GM23338 (cell line): ENCODE results near the gene FGF22. TPM values are rescaled to one million over a fixed set of nuclear protein-coding genes. Genes with fewer than 3 reads are reported as not detected.

Experiments used
- ATAC-seq: fragments of 200-7000 bp; cut with Tn5 transposase; 3 replicates; pipeline ENCODE4 v1.9.1; 2020
- DNase-seq: peaks from one replicate; pipeline ENCODE4 v3.0.0-alpha.2; 2015; ENCODE audit warnings: low spot score
- H2AFZ ChIP-seq: fragments of 200-600 bp; sonication (generic); 2 replicates; pipeline ENCODE4 v1.8.0; 2016; ENCODE audit warnings: antibody characterized with exemption, mild to moderate bottlenecking, moderate library complexity
- H3F3A ChIP-seq: fragments of 200-600 bp; sonication (generic); replicated peaks from 2 replicates; pipeline ENCODE4 v1.8.0; 2017; ENCODE audit warnings: antibody characterized with exemption, mixed run types, low read depth
- H3K27ac ChIP-seq: fragments of 200-600 bp; sonication (generic); 2 replicates; pipeline ENCODE4 v1.6.1; 2016; ENCODE audit warnings: low read depth
- H3K27me3 ChIP-seq: fragments of 200-600 bp; sonication (generic); 2 replicates; pipeline ENCODE4 v1.8.0; 2016; ENCODE audit warnings: mild to moderate bottlenecking, mixed run types, moderate library complexity; ENCODE audit not compliant: insufficient read depth
- H3K36me3 ChIP-seq: fragments of 200-600 bp; sonication (generic); 2 replicates; pipeline ENCODE4 v1.8.0; 2016; ENCODE audit warnings: mild to moderate bottlenecking; ENCODE audit not compliant: insufficient read depth
- H3K4me1 ChIP-seq: fragments of 200-600 bp; sonication (generic); 2 replicates; pipeline ENCODE4 v1.8.0; 2016; ENCODE audit warnings: mild to moderate bottlenecking, moderate library complexity; ENCODE audit not compliant: insufficient read depth
- H3K4me2 ChIP-seq: fragments of 200-600 bp; sonication (generic); 2 replicates; pipeline ENCODE4 v1.7.1; 2017; ENCODE audit warnings: mixed run types
- H3K4me3 ChIP-seq: fragments of 200-600 bp; sonication (generic); 2 replicates; pipeline ENCODE4 v1.6.1; 2016; ENCODE audit warnings: mixed run types
- H3K79me2 ChIP-seq: fragments of 200-600 bp; sonication (generic); replicated peaks from 2 replicates; pipeline ENCODE4 v1.8.0; 2017; ENCODE audit warnings: mild to moderate bottlenecking; ENCODE audit not compliant: insufficient read depth
- H3K9me2 ChIP-seq: fragments of 200-600 bp; sonication (generic); 2 replicates; pipeline ENCODE4 v1.8.0; 2017; ENCODE audit not compliant: insufficient read depth
- H4K20me1 ChIP-seq: fragments of 200-600 bp; sonication (generic); replicated peaks from 2 replicates; pipeline ENCODE4 v1.8.0; 2017; ENCODE audit warnings: mild to moderate bottlenecking; ENCODE audit not compliant: insufficient read depth
- H3K27ac Mint-ChIP-seq: 2 replicates; pipeline ENCODE4 v1.8.0; 2020; ENCODE audit warnings: inconsistent platforms, mild to moderate bottlenecking, moderate library complexity, mixed read lengths
- H3K27me3 Mint-ChIP-seq: 3 replicates; pipeline ENCODE4 v1.8.0; 2022; ENCODE audit warnings: low read depth, mild to moderate bottlenecking, moderate library complexity, mixed read lengths, inconsistent platforms; ENCODE audit not compliant: insufficient read depth, poor library complexity
- H3K36me3 Mint-ChIP-seq: 3 replicates; pipeline ENCODE4 v1.8.0; 2021; ENCODE audit warnings: low read depth, mild to moderate bottlenecking, inconsistent platforms, moderate library complexity, mixed read lengths
- H3K4me1 Mint-ChIP-seq: 3 replicates; pipeline ENCODE4 v1.8.0; 2020; ENCODE audit warnings: mild to moderate bottlenecking, inconsistent platforms, mixed read lengths
- H3K4me3 Mint-ChIP-seq: 3 replicates; pipeline ENCODE4 v1.8.0; 2021; ENCODE audit warnings: moderate library complexity, mild to moderate bottlenecking, inconsistent platforms, mixed read lengths
- H3K9me3 Mint-ChIP-seq: 3 replicates; pipeline ENCODE4 v1.8.0; 2020; ENCODE audit warnings: moderate library complexity, mild to moderate bottlenecking, inconsistent platforms, mixed read lengths
- CREB1 ChIP-seq: fragments of 250-450 bp; sonication (Bioruptor Pico); IDR thresholded peaks from 2 replicates; pipeline ENCODE4 v1.5.0; 2020; ENCODE audit warnings: low read depth, mild to moderate bottlenecking, moderate library complexity
- ETS1 ChIP-seq: IDR thresholded peaks from 2 replicates; pipeline ENCODE4 v1.6.1; 2016; ENCODE audit warnings: antibody characterized with exemption
- EZH2 ChIP-seq: fragments of 200-600 bp; sonication (generic); IDR thresholded peaks from one replicate; pipeline ENCODE4 v1.8.0; 2017; ENCODE audit warnings: antibody characterized with exemption, mild to moderate bottlenecking, low read depth; ENCODE audit not compliant: unreplicated experiment
- EZH2phosphoT487 ChIP-seq: fragments of 200-600 bp; sonication (generic); IDR thresholded peaks from one replicate; pipeline ENCODE4 v1.8.1; 2018; ENCODE audit warnings: antibody characterized with exemption; ENCODE audit not compliant: unreplicated experiment
- JUNB ChIP-seq: IDR thresholded peaks from one replicate; pipeline ENCODE4 v1.6.1; 2016; ENCODE audit warnings: antibody characterized with exemption; ENCODE audit not compliant: unreplicated experiment
- NANOG ChIP-seq: IDR thresholded peaks from 2 replicates; pipeline ENCODE4 v1.6.1; 2016; ENCODE audit warnings: antibody characterized with exemption, borderline replicate concordance
- POLR2AphosphoS5 ChIP-seq: IDR thresholded peaks from 2 replicates; pipeline ENCODE4 v1.6.1; 2016; ENCODE audit warnings: antibody characterized with exemption, low read depth
- REST ChIP-seq: IDR thresholded peaks from one replicate; pipeline ENCODE4 v1.6.1; 2018; ENCODE audit warnings: antibody characterized with exemption; ENCODE audit not compliant: unreplicated experiment
- STAT1 ChIP-seq: IDR thresholded peaks from one replicate; pipeline ENCODE4 v1.6.1; 2016; ENCODE audit warnings: antibody characterized with exemption; ENCODE audit not compliant: unreplicated experiment
- ZNF114 ChIP-seq: fragments of 250-450 bp; sonication (Bioruptor Pico); IDR thresholded peaks from 2 replicates; pipeline ENCODE4 v1.5.0; 2020; ENCODE audit warnings: mild to moderate bottlenecking, moderate library complexity
- ZNF331 ChIP-seq: fragments of 250-450 bp; sonication (Bioruptor Pico); IDR thresholded peaks from 2 replicates; pipeline ENCODE4 v1.5.0; 2020; ENCODE audit warnings: low read depth, mild to moderate bottlenecking, moderate library complexity
- polyA plus RNA-seq: library from polyadenylated mRNA; unstranded; fragments of >200 nt; fragmentation: Nextera tagmentation; extraction: Ambion mirVana; gene quantifications from 2 replicates; pipeline ENCODE4 v1.2.1, GENCODE V29; 2016
- total RNA-seq: library from RNA; depleted of rRNA; stranded (reverse); fragments of >200 nt; shearing (Covaris generic); gene quantifications from 2 replicates; pipeline ENCODE4 v1.2.3, GENCODE V29; 2014
- TF ChIP-seq, protein P1 (sequence below), 2 experiments: fragments of 200-600 bp in 1 of 2; sonication (generic) in 1 of 2; conservative IDR thresholded peaks; 2 replicates each; pipeline versions ENCODE4 v1.5.1 to v1.6.1; 2016 to 2017; ENCODE audit warnings: antibody characterized with exemption in 2 of 2, low read depth in 2 of 2, mild to moderate bottlenecking in 2 of 2, moderate library complexity in 1 of 2
- TF ChIP-seq, protein P2 (sequence below): fragments of 250-450 bp; sonication (Bioruptor Pico); IDR thresholded peaks from 2 replicates; pipeline ENCODE4 v1.5.0; 2020; ENCODE audit warnings: mild to moderate bottlenecking, moderate library complexity

Gene FGF22
- total and polyA plus RNA-seq, 2 experiments from 2014 or later, result 1.0 to 2.8 TPM

- Histone ChIP-seq H3K36me3 (no peaks in the 10 kb centered on the region), H3K4me3 (no peak overlapping the region), H2AFZ (no peak overlapping the region), H4K20me1 (no peaks in the 10 kb centered on the region; the same call in 1 of the 2 replicates), H3K4me1 (no peaks in the 10 kb centered on the region), H3K27me3 (no peaks in the 10 kb centered on the region), H3K79me2 (no peaks in the 10 kb centered on the region), H3F3A (no peaks in the 10 kb centered on the region), H3K4me2 (no peak overlapping the region), H3K27ac (no peak overlapping the region), H3K9me2 (no peaks in the 10 kb centered on the region)
- no peak for DNase-seq
- no peak for TF ChIP-seq JUNB
- no peak for TF ChIP-seq NANOG
- no peak for TF ChIP-seq ZNF331
- TF ChIP-seq ZNF114 (CRISPR knock-in tag), result no peak
- no peak for TF ChIP-seq ETS1
- no peak for TF ChIP-seq CREB1
- no peak for TF ChIP-seq REST
- TF ChIP-seq, protein P1, sequence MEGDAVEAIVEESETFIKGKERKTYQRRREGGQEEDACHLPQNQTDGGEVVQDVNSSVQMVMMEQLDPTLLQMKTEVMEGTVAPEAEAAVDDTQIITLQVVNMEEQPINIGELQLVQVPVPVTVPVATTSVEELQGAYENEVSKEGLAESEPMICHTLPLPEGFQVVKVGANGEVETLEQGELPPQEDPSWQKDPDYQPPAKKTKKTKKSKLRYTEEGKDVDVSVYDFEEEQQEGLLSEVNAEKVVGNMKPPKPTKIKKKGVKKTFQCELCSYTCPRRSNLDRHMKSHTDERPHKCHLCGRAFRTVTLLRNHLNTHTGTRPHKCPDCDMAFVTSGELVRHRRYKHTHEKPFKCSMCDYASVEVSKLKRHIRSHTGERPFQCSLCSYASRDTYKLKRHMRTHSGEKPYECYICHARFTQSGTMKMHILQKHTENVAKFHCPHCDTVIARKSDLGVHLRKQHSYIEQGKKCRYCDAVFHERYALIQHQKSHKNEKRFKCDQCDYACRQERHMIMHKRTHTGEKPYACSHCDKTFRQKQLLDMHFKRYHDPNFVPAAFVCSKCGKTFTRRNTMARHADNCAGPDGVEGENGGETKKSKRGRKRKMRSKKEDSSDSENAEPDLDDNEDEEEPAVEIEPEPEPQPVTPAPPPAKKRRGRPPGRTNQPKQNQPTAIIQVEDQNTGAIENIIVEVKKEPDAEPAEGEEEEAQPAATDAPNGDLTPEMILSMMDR (conservative IDR thresholded peaks at IDR 0.05; ENCODE audit: low read depth in 2 of 2), result no peak
- TF ChIP-seq EZH2phosphoT487, result no peak
- no peak for TF ChIP-seq POLR2AphosphoS5
- no peak for TF ChIP-seq EZH2
- TF ChIP-seq, protein P2, sequence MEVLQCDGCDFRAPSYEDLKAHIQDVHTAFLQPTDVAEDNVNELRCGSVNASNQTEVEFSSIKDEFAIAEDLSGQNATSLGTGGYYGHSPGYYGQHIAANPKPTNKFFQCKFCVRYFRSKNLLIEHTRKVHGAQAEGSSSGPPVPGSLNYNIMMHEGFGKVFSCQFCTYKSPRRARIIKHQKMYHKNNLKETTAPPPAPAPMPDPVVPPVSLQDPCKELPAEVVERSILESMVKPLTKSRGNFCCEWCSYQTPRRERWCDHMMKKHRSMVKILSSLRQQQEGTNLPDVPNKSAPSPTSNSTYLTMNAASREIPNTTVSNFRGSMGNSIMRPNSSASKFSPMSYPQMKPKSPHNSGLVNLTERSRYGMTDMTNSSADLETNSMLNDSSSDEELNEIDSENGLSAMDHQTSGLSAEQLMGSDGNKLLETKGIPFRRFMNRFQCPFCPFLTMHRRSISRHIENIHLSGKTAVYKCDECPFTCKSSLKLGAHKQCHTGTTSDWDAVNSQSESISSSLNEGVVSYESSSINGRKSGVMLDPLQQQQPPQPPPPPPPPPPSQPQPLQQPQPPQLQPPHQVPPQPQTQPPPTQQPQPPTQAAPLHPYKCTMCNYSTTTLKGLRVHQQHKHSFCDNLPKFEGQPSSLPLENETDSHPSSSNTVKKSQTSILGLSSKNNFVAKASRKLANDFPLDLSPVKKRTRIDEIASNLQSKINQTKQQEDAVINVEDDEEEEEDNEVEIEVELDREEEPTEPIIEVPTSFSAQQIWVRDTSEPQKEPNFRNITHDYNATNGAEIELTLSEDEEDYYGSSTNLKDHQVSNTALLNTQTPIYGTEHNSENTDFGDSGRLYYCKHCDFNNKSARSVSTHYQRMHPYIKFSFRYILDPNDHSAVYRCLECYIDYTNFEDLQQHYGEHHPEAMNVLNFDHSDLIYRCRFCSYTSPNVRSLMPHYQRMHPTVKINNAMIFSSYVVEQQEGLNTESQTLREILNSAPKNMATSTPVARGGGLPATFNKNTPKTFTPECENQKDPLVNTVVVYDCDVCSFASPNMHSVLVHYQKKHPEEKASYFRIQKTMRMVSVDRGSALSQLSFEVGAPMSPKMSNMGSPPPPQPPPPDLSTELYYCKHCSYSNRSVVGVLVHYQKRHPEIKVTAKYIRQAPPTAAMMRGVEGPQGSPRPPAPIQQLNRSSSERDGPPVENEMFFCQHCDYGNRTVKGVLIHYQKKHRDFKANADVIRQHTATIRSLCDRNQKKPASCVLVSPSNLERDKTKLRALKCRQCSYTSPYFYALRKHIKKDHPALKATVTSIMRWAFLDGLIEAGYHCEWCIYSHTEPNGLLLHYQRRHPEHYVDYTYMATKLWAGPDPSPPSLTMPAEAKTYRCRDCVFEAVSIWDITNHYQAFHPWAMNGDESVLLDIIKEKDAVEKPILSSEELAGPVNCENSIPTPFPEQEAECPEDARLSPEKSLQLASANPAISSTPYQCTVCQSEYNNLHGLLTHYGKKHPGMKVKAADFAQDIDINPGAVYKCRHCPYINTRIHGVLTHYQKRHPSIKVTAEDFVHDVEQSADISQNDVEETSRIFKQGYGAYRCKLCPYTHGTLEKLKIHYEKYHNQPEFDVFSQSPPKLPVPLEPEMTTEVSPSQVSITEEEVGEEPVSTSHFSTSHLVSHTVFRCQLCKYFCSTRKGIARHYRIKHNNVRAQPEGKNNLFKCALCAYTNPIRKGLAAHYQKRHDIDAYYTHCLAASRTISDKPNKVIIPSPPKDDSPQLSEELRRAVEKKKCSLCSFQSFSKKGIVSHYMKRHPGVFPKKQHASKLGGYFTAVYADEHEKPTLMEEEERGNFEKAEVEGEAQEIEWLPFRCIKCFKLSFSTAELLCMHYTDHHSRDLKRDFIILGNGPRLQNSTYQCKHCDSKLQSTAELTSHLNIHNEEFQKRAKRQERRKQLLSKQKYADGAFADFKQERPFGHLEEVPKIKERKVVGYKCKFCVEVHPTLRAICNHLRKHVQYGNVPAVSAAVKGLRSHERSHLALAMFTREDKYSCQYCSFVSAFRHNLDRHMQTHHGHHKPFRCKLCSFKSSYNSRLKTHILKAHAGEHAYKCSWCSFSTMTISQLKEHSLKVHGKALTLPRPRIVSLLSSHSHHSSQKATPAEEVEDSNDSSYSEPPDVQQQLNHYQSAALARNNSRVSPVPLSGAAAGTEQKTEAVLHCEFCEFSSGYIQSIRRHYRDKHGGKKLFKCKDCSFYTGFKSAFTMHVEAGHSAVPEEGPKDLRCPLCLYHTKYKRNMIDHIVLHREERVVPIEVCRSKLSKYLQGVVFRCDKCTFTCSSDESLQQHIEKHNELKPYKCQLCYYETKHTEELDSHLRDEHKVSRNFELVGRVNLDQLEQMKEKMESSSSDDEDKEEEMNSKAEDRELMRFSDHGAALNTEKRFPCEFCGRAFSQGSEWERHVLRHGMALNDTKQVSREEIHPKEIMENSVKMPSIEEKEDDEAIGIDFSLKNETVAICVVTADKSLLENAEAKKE (CRISPR knock-in tag), result no peak
- TF ChIP-seq STAT1, result no peak
- Mint-ChIP-seq H3K4me3 (no peak overlapping the region), H3K27me3 (peaks cover 6% of the 10 kb centered on the region), H3K36me3 (peaks cover 7% of the 10 kb centered on the region; the same call in 1 of the 3 replicates), H3K9me3 (peaks cover 20% of the 10 kb centered on the region), H3K4me1 (peaks cover 4% of the 10 kb centered on the region), H3K27ac (no peak overlapping the region)
- no peak for ATAC-seq
Measured at GRCh38 chr19:608155-609003, 31.3 kb upstream of the FGF22 start.
